Activated CD4-positive, alpha-beta T cell treated with anti-CD3 and anti-CD28 coated beads, Interleukin-2, Interleukin-6, amounts not matched to agents 100 ng/mL and 50 ng/mL, durations not matched to agents 16 hours and 8 hours (primary cell): ENCODE results near the gene PSMD10.

ENCODE experiments used
- DNase-seq: peaks from one replicate; pipeline ENCODE4 v3.0.0-alpha.2; 2020

PSMD10 gene

DNA sequence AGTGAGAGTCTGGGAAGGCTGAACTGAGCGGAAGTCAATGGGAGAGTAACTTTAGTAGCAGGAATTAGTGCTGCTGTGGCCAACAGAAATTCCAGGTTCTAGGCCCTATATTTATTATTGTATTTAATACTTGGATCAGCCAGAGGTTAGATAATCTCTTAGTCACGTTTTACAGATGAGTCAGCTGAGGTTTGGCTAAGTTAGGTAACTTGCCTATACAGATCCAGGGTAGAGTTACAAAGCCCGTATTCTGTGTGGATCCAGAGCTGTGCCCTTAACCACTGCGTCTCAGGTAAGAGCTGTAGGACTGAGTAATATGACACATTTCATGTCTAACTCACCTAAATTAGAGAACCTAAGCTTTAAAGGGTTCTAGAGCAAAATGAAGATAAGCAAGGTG lies 20.5 kb downstream of the PSMD10 start:
- DNase-seq: no peak

DNA sequence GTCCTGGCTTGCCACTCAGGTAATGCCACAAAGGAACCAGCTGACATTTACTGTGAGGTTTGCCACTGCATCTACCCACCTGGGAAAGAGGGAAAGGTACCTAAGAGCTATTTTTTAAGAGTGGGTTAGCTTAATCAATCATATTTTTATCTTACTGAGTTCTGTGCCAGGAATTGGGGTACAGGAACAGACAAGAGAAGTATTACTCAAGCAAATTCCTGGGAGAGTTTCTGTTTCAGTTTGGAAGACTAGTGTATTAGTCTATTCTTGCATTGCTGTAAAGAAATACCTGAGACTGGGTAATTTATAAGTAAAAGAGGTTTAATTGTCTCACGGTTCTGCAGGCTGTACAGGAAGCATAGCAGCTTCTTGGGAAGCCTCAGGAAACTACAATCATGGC lies 23.2 kb downstream of the PSMD10 start:
- DNase-seq: no peak

DNA sequence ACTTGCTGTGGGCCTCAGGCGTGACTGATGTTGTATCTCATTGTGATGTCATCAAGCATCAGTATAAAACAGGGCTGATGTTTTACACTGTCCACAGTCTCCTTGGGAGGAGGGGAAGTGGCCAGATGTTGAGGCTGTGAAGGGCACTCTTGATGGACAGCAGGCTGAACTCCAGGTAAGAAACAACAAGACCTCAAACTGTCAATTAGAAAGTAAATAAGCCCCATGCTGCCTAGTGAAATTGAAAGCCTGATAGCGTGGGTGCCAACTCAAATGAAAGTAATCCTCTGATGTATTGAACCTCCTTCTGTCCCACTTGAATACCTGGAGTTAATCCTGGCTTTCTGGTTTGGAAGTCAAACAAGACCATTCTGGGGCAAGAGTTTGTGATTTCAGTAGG lies 26.7 kb downstream of the PSMD10 start:
- DNase-seq: no peak

GRCh38 chrX:108064001-108064400 lies 27.3 kb downstream of the PSMD10 start:
- no peak for DNase-seq

DNA sequence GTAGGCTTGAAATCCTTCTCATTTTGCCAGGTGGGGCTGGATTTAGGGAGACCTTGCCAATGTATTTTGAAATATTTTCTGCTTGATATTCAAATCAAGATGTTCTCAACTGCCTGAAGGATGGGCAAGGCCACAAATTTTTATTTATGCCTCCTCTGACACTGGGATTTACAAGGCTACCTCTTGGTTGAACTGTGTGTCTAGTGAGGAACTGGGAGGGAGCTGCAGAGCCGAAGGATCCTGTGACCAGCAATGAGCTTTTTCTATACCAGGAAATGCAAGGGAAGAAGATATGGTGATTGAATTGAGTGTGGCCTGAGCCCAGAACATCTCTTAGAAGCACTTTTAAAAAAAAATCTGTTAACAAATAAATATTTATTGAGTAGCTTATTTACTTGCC lies 31.5 kb downstream of the PSMD10 start:
- no peak for DNase-seq

- no peak for DNase-seq
Observed at GRCh38 chrX:108055546-108055945, 35.8 kb downstream of the PSMD10 start.

GRCh38 chrX:108053218-108053617 lies 38.1 kb downstream of the PSMD10 start:
- no peak for DNase-seq

- DNase-seq: no peak
Observed at GRCh38 chrX:108049649-108050048, 41.7 kb downstream of the PSMD10 start.

DNA sequence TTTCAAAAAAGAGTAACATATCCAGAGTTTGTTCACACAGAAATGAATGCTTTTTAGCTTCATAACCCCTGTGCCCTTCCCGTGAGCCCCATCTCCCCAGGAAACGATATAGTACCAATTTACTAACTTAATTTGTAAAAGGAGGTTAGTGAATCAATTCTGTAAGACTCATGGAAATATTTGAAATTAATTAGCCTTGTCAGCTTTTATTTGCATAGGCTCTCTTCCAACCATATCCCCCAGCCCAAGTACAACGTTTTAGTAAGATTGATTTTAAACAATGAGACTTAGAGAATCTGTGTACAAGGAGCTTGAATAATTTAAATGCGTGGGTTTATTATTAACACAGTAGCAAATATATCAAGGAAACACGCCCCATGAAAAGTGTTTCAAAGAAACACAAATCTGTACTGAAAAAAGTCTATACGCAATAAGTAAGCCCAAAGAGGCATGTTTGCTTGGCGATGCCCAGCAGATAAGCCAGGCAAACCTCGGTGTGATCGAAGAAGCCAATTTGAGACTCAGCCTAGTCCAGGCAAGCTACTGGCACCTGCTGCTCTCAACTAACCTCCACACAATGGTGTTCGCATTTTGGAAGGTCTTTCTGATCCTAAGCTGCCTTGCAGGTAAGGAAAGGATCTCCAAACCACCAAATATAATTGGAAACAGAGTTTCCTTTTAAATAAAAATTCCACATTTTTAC lies 46.6 kb downstream of the PSMD10 start, which contains the start of gene VSIG1:
VSIG1 (plus strand) TSS at position 512 of the 703 bp plus-strand sequence; CDS start at position 578, 66 bp downstream.
- DNase-seq: no peak

DNA sequence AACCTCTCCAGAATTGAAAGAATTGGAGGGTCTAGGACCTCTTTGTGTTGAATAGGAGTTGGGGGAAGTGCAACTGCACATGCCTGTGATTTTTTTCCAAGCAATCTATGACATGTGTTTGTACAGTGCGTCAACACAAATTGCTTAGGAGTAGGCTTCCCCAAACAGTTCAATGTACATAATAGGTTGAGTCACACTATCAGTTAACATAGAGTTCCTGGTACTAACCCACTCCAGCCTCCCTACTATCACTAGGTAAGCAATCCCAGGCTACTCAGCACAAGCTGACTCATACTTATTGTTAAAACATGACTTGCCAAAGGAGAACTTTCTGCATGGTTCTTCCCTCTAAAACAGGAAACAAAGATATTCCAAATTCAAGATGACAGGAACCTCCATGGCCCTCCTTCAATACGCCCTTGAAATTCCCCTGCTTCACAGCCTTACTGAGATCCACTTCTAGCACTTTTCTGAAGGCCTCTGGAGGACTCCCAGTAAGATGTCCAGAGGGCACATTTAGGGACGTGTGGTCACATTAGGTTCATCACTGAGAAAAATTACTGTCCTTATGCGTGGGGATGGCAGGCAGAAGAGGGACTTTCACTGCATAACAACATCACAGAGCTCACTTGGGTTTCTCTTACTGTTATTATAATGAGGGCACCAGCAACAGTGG lies 54.9 kb downstream of the PSMD10 start:
- DNase-seq: no peak

GRCh38 chrX:108034725-108035124 lies 56.6 kb downstream of the PSMD10 start:
- DNase-seq: no peak
